Endodermal cell (in vitro differentiated cells): ENCODE results near the gene TEX22. TPM values are rescaled to one million over a fixed set of nuclear protein-coding genes. Genes with fewer than 3 reads are reported as not detected.

ENCODE experiments used
- DNase-seq: peaks from one replicate; pipeline ENCODE4 v3.0.0-alpha.2; 2017
- H3K27ac ChIP-seq: 2 replicates; pipeline ENCODE4 v1.5.1; 2013; ENCODE audit warnings: mild to moderate bottlenecking, low read depth, low read length, moderate library complexity
- H3K27me3 ChIP-seq: 2 replicates; pipeline ENCODE4 v1.6.1; 2013; ENCODE audit warnings: mild to moderate bottlenecking, low read length, moderate library complexity; ENCODE audit not compliant: insufficient read depth, control insufficient read depth, poor library complexity, severe bottlenecking
- H3K36me3 ChIP-seq: 2 replicates; pipeline ENCODE4 v1.7.0; 2013; ENCODE audit warnings: mild to moderate bottlenecking, low read length, moderate library complexity; ENCODE audit not compliant: control insufficient read depth, insufficient read depth
- H3K4me1 ChIP-seq: one replicate; pipeline ENCODE4 v1.7.0; 2013; ENCODE audit warnings: low read length; ENCODE audit not compliant: control insufficient read depth, insufficient read depth
- H3K4me3 ChIP-seq: 2 replicates; pipeline ENCODE4 v1.5.1; 2013; ENCODE audit warnings: mild to moderate bottlenecking, low read length, moderate library complexity
- H3K9ac ChIP-seq: 2 replicates; pipeline ENCODE4 v1.6.1; 2013; ENCODE audit warnings: mild to moderate bottlenecking, low read length, moderate library complexity; ENCODE audit not compliant: poor library complexity, severe bottlenecking; ENCODE audit errors: extremely low read depth
- H3K9me3 ChIP-seq: 2 replicates; pipeline ENCODE4 v1.6.1; 2013; ENCODE audit warnings: mild to moderate bottlenecking, low read length, moderate library complexity; ENCODE audit not compliant: control insufficient read depth
- H3K27ac Mint-ChIP-seq: 2 replicates; pipeline ENCODE4 v1.8.0; 2020; ENCODE audit warnings: mixed read lengths
- H3K27me3 Mint-ChIP-seq: 2 replicates; pipeline ENCODE4 v1.8.0; 2021; ENCODE audit warnings: mild to moderate bottlenecking, mixed read lengths; ENCODE audit not compliant: insufficient read depth
- H3K36me3 Mint-ChIP-seq: 2 replicates; pipeline ENCODE4 v1.8.0; 2020; ENCODE audit warnings: low read depth, mixed read lengths
- H3K4me1 Mint-ChIP-seq: 2 replicates; pipeline ENCODE4 v1.8.0; 2020; ENCODE audit warnings: mixed read lengths
- H3K4me3 Mint-ChIP-seq: 2 replicates; pipeline ENCODE4 v1.8.0; 2020; ENCODE audit warnings: mild to moderate bottlenecking, moderate library complexity, mixed read lengths
- H3K9me3 Mint-ChIP-seq: 2 replicates; pipeline ENCODE4 v1.8.0; 2020; ENCODE audit warnings: mild to moderate bottlenecking, mixed read lengths
- WGBS, 2 experiments: methylation state at CpG; one replicate each; pipeline versions ENCODE4 v1.1.5 to v1.1.7; 2013; ENCODE audit warnings: missing lambda C conversion rate in 2 of 2, mixed read lengths in 1 of 2; ENCODE audit not compliant: insufficient coverage in 1 of 2, insufficient read length in 1 of 2; 5-methylcytosine and 5-hydroxymethylcytosine counted together
- total RNA-seq, 2 donors: library from RNA; stranded (reverse); fragmentation: NEBNext Ultra II Directional in 1 of 2; extraction: Animal tissue kit (Norgen Biotek cat#: 25700) in 1 of 2; gene quantifications; 2 replicates in 1 of 2; 3 replicates in 1 of 2; pipeline ENCODE4 v1.2.1, GENCODE V29; 2021
- TF ChIP-seq, protein P1 (sequence below): fragments of 200-600 bp; sonication (generic); conservative IDR thresholded peaks from 2 replicates; pipeline ENCODE4 v1.5.0; 2021; ENCODE audit warnings: antibody characterized with exemption, mild to moderate bottlenecking

The TEX22 gene
- total RNA-seq, 2 donors from 2014 or later: 1.9 to 3.5 TPM

DNA sequence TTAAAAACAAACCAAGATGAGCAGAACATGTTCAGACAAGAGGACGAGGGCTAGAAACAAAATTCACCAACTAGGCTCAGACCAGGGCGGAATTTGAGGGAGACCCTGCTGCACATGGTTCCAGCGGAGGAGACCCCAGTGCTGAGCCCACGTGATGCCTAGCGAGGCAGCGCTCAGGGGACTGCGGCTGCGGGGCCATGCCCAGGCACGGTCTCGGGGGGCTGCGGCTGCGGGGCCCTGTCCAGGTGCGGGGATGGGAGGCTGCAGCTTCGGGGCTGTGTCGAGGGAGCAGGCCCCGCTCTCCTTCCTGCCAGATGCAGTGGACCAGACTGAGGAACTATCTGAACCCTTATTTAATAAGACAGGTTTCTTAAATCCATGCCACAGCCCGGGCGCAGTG lies 63.6 kb downstream of the TEX22 start:
- no peaks in the 10 kb centered on the region for H3K9me3 ChIP-seq
- Mint-ChIP-seq H3K9me3 (no peaks in the 10 kb centered on the region), H3K36me3 (peaks cover 30% of the 10 kb centered on the region), H3K27ac (no peak overlapping the region), H3K4me1 (no peaks in the 10 kb centered on the region), H3K27me3 (no peaks in the 10 kb centered on the region), H3K4me3 (no peak overlapping the region)
- no peaks in the 10 kb centered on the region for H3K4me1 ChIP-seq
- TF ChIP-seq, protein P1, sequence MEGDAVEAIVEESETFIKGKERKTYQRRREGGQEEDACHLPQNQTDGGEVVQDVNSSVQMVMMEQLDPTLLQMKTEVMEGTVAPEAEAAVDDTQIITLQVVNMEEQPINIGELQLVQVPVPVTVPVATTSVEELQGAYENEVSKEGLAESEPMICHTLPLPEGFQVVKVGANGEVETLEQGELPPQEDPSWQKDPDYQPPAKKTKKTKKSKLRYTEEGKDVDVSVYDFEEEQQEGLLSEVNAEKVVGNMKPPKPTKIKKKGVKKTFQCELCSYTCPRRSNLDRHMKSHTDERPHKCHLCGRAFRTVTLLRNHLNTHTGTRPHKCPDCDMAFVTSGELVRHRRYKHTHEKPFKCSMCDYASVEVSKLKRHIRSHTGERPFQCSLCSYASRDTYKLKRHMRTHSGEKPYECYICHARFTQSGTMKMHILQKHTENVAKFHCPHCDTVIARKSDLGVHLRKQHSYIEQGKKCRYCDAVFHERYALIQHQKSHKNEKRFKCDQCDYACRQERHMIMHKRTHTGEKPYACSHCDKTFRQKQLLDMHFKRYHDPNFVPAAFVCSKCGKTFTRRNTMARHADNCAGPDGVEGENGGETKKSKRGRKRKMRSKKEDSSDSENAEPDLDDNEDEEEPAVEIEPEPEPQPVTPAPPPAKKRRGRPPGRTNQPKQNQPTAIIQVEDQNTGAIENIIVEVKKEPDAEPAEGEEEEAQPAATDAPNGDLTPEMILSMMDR: no peak
- peaks cover 20% of the 10 kb centered on the region for H3K36me3 ChIP-seq
- DNase-seq: no peak
- H3K27ac ChIP-seq: peak overlapping the region; percentile 32
- no peak overlapping the region for H3K9ac ChIP-seq
- no peaks in the 10 kb centered on the region for H3K27me3 ChIP-seq
- 96 to 98% methylated on average over 7 to 18 of the region's 18 CpGs for WGBS, 2 experiments
- H3K4me3 ChIP-seq: no peak overlapping the region

Other genes starting within 250 kb of the TEX22 start
- gene JAG2, start 229.8 kb upstream of the TEX22 start, total RNA-seq: 1 to 10 TPM; 6.4 TPM
- gene NUDT14, start 217.2 kb upstream of the TEX22 start, total RNA-seq: 10 to 100 TPM; 43.4 to 59.5 TPM
- gene BTBD6, start 150.0 kb upstream of the TEX22 start, total RNA-seq: 10 to 100 TPM; 21.8 to 26.9 TPM
- gene BRF1, start 97.5 kb upstream of the TEX22 start, total RNA-seq: 10 to 100 TPM; 37.0 to 44.5 TPM
- gene PACS2, start 83.8 kb upstream of the TEX22 start, total RNA-seq: 100 to 1,000 TPM; 117 to 121 TPM
- 100 to 1,000 TPM; 245 to 246 TPM for gene MTA1, start 21.3 kb downstream of the TEX22 start, total RNA-seq
- 1 to 10 TPM; 3.9 to 5.3 TPM for gene CRIP2, start 76.3 kb downstream of the TEX22 start, total RNA-seq
- gene CRIP1, start 88.3 kb downstream of the TEX22 start, total RNA-seq: 10 to 100 TPM in 1 of 2 donors, 1 to 10 TPM in 1; 7.0 to 47.1 TPM
- 10 to 100 TPM in 1 of 2 donors, 1 to 10 TPM in 1; 9.1 to 23.8 TPM for gene TEDC1, start 92.7 kb downstream of the TEX22 start, total RNA-seq
- gene TMEM121, start 128.0 kb downstream of the TEX22 start, total RNA-seq: 1 to 10 TPM in 1 of 2 donors, under 1 TPM in 1; 0.29 to 1.5 TPM